T-cell (primary cell): ENCODE results near the gene CECR2. TPM values are rescaled to one million over a fixed set of nuclear protein-coding genes. Genes with fewer than 3 reads are reported as not detected.

Experiments
- ATAC-seq, 4 experiments: fragments of 200-7000 bp in 3 of 4; fragments of 150-1000 bp in 1 of 4; cut with Tn5 transposase; replicated peaks in 1 of 4; 1 replicate in 3 of 4; 2 replicates in 1 of 4; pipeline ENCODE4 v1.10.0; 2021; ENCODE audit warnings: moderate library complexity in 3 of 4, mild to moderate bottlenecking in 2 of 4, moderate number of reproducible peaks in 1 of 4
- CTCF ChIA-PET, 2 donors: fragments of 300-600 bp; sonication (Branson Sonifier 250); formaldehyde crosslinking; loops; one replicate each; lab custom pipeline; 2022; ENCODE audit warnings: antibody characterized with exemption in 2 of 2; lab: Charles Lee
- POLR2A ChIA-PET, 2 donors: fragments of 300-600 bp; sonication (Branson Sonifier 250); formaldehyde crosslinking; loops; one replicate each; lab custom pipeline; 2022; ENCODE audit warnings: antibody characterized with exemption in 2 of 2; lab: Charles Lee
- DNase-seq, 35 experiments: peaks; one replicate each; pipeline versions ENCODE4 v3.0.0 to v3.0.0-alpha.2; 2013 to 2023
- H3K27ac ChIP-seq: one replicate; pipeline ENCODE4 v1.5.1; 2013; ENCODE audit warnings: low read length
- H3K27me3 ChIP-seq, 2 experiments: replicated peaks in 1 of 2; 1 replicate in 1 of 2; 2 replicates in 1 of 2; pipeline versions ENCODE4 v1.6.1 to v1.7.0; 2013; ENCODE audit warnings: low read length in 1 of 2, mixed read lengths in 1 of 2; ENCODE audit not compliant: control insufficient read depth in 2 of 2, insufficient read depth in 2 of 2; ENCODE audit errors: extremely low read depth in 1 of 2
- H3K36me3 ChIP-seq, 2 donors: 1 replicate in 1 of 2; 2 replicates in 1 of 2; pipeline versions ENCODE4 v1.6.1 to v1.7.0; 2013; ENCODE audit warnings: low read length in 1 of 2; ENCODE audit not compliant: control insufficient read depth in 2 of 2, insufficient read depth in 1 of 2; ENCODE audit errors: extremely low read depth in 1 of 2
- H3K4me1 ChIP-seq, 2 experiments: 1 replicate in 1 of 2; 2 replicates in 1 of 2; pipeline versions ENCODE4 v1.6.1 to v1.7.0; 2013; ENCODE audit warnings: low read length in 2 of 2, mixed read lengths in 1 of 2; ENCODE audit not compliant: insufficient read depth in 2 of 2, control insufficient read depth in 1 of 2; ENCODE audit errors: extremely low read depth in 1 of 2
- H3K4me3 ChIP-seq, 2 donors: 1 replicate in 1 of 2; 2 replicates in 1 of 2; pipeline versions ENCODE4 v1.5.1 to v1.7.0; 2013; ENCODE audit warnings: mild to moderate bottlenecking in 2 of 2, low read length in 1 of 2, moderate library complexity in 1 of 2; ENCODE audit not compliant: control insufficient read depth in 1 of 2; ENCODE audit errors: extremely low read depth in 1 of 2
- H3K9me3 ChIP-seq: 2 replicates; pipeline ENCODE4 v1.7.0; 2013
- H3K27ac Mint-ChIP-seq, 2 donors: one replicate each; pipeline ENCODE4 v1.8.0; 2020 to 2021; ENCODE audit warnings: mild to moderate bottlenecking in 2 of 2, mixed read lengths in 2 of 2
- H3K27me3 Mint-ChIP-seq, 2 donors: one replicate each; pipeline ENCODE4 v1.8.0; 2021 to 2022; ENCODE audit warnings: mixed read lengths in 2 of 2
- H3K36me3 Mint-ChIP-seq: one replicate; pipeline ENCODE4 v1.8.0; 2021; ENCODE audit warnings: mixed read lengths
- H3K4me1 Mint-ChIP-seq, 3 donors: one replicate each; pipeline ENCODE4 v1.8.0; 2020 to 2022; ENCODE audit warnings: mixed read lengths in 3 of 3, mild to moderate bottlenecking in 1 of 3
- H3K4me3 Mint-ChIP-seq, 3 donors: one replicate each; pipeline ENCODE4 v1.8.0; 2020 to 2022; ENCODE audit warnings: mild to moderate bottlenecking in 3 of 3, mixed read lengths in 3 of 3, moderate library complexity in 3 of 3
- H3K9me3 Mint-ChIP-seq, 3 donors: one replicate each; pipeline ENCODE4 v1.8.0; 2020 to 2022; ENCODE audit warnings: mixed read lengths in 3 of 3
- WGBS: methylation state at CpG from one replicate; pipeline ENCODE4 v1.1.5; 2013; ENCODE audit warnings: missing lambda C conversion rate; ENCODE audit not compliant: insufficient coverage; 5-methylcytosine and 5-hydroxymethylcytosine counted together
- total RNA-seq, 35 experiments: library from RNA in 6 of 35; stranded (reverse) in 6 of 35; fragments of 120-200 nt in 1 of 35; gene quantifications; one replicate each; pipeline versions ENCODE4 v1.2.1 to v1.2.4 and lab custom pipeline; 2013 to 2026

The CECR2 gene
- total RNA-seq, 5 donors from 2014 or later (not counting 1 experiment from before 2014, with no cell fraction given), result 0.09 to 1.1 (median 0.50) TPM; not detected in 1

DNA sequence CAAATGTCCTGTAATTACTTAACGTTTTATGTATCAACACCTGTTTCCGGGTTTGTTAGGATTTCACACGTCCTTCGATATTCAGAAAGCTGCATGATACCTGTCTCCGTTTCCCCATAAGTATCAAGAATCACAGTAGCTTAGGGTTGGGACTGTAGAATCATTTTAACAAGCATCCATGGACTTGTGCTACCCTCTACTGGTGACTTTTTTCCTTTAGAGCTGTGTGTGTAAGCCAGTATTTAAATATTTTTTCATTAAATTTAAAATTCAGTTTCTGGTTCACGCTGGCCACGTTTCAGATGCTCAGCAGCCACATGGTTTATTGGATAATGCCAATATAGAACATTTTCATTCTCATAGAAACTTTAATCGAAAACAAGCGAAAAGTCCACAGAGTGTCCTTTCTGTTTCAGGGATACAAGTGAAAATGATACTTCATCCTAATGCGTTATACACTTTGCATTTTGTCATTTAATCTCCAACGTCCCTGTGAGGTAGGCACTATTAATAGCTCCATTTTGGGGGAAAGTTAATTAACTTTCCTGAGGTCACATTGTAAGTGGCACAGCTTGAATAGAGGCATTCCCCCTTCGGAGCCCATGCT, 132.5 kb downstream of the CECR2 start:
- Mint-ChIP-seq H3K36me3 (no peaks in the 10 kb centered on the region), H3K4me1 (no peaks in the 10 kb centered on the region), H3K4me3 (no peak overlapping the region), H3K27me3 (peaks cover 0 to 2% of the 10 kb centered on the region in 2 donors), H3K27ac (no peak overlapping the region), H3K9me3 (no peaks in the 10 kb centered on the region)
- ChIA-PET POLR2A (interaction anchor here in 1 of 2 donors (1.1 kb wide), 1 partner anchor 330 kb away, joined by 5 read pairs; no protein-coding TSS in a partner anchor), CTCF (interaction anchor here (0.5 to 3.6 kb wide), 18 partner anchors 280 to 444 kb away, joined by 3 to 81 read pairs (median 4); no protein-coding TSS in a partner anchor)
- H3K36me3 ChIP-seq, result no peaks in the 10 kb centered on the region
- no peaks in the 10 kb centered on the region for H3K4me1 ChIP-seq
- ATAC-seq (peak; percentile 63 to 81 (median 70)), DNase-seq (peak in 19 of 35 experiments; percentile 2 to 80 (median 17))
- WGBS, result no CpG with 5 or more reads among the region's 12 CpGs
- peaks cover 0 to 11% of the 10 kb centered on the region in 2 experiments for H3K27me3 ChIP-seq
- no peak overlapping the region for H3K27ac ChIP-seq
- H3K9me3 ChIP-seq, result no peaks in the 10 kb centered on the region
- H3K4me3 ChIP-seq, result no peak overlapping the region

DNA sequence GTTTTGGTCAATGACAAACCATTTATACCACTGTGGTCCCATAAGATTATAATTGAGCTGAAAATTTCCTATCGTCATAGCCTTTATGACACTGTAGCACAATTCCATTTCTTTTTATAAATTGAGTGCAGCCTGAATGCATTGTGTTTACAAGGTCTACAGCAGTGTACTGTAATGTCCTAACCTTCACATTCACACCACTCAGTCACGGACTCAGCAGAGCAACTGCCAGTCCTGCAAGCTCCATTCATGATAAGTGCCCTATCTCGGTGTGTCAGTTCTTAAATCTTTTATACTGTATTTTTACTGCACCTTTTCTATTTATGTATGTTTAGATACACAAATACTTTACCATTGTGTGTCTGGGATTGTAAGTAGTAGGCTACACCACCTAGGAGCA, 138.8 kb downstream of the CECR2 start:
- no peaks in the 10 kb centered on the region for H3K36me3 Mint-ChIP-seq
- Histone ChIP-seq H3K4me3 (no peak overlapping the region), H3K27me3 (peaks cover 0 to 6% of the 10 kb centered on the region in 2 experiments), H3K9me3 (no peaks in the 10 kb centered on the region), H3K36me3 (no peaks in the 10 kb centered on the region), H3K27ac (no peak overlapping the region), H3K4me1 (no peaks in the 10 kb centered on the region)
- ATAC-seq (no peak), DNase-seq (no peak)
- ChIA-PET POLR2A (no interaction called here), CTCF (no interaction called here)
- no peak overlapping the region for H3K4me3 Mint-ChIP-seq
- H3K9me3 Mint-ChIP-seq, result no peaks in the 10 kb centered on the region
- no peaks in the 10 kb centered on the region for H3K4me1 Mint-ChIP-seq
- H3K27me3 Mint-ChIP-seq, result peaks cover 12 to 14% of the 10 kb centered on the region in 2 donors
- no peak overlapping the region for H3K27ac Mint-ChIP-seq
- WGBS, result no CpG with 5 or more reads among the region's 3 CpGs

DNA sequence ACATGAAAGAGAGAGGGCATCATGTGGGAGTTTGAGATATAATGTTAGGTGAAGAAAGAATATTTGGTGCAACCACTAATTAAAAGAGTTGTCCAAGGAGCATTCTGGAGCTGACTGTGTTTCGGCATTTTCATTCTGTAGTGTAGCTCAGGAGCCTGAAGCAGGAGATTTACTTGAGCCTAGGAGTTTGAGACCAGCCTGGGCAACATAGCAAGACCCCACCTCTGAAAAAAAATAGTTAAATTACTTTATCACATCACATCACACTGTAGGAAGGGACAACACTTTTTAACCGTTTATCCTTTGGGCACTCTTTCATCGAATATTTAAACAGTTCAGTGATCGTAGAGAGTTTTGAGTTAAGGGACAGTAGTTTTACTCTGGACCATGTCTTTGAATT, 143.7 kb downstream of the CECR2 start:
- CTCF ChIA-PET, result interaction anchor here in 1 of 2 donors (0.6 kb wide), 1 partner anchor 385 kb away, joined by 4 read pairs; no protein-coding TSS in a partner anchor
- Histone ChIP-seq H3K4me3 (no peak overlapping the region), H3K9me3 (no peaks in the 10 kb centered on the region), H3K27me3 (peaks cover 0 to 6% of the 10 kb centered on the region in 2 experiments), H3K27ac (no peak overlapping the region), H3K4me1 (no peaks in the 10 kb centered on the region), H3K36me3 (no peaks in the 10 kb centered on the region)
- peaks cover 17% of the 10 kb centered on the region in 2 donors for H3K27me3 Mint-ChIP-seq
- H3K27ac Mint-ChIP-seq, result no peak overlapping the region
- H3K4me1 Mint-ChIP-seq, result no peaks in the 10 kb centered on the region
- H3K4me3 Mint-ChIP-seq, result no peak overlapping the region
- no peaks in the 10 kb centered on the region for H3K36me3 Mint-ChIP-seq
- POLR2A ChIA-PET, result no interaction called here
- ATAC-seq (no peak), DNase-seq (no peak)
- 86% methylated on average over 1 of the region's 4 CpGs for WGBS
- H3K9me3 Mint-ChIP-seq, result no peaks in the 10 kb centered on the region

DNA sequence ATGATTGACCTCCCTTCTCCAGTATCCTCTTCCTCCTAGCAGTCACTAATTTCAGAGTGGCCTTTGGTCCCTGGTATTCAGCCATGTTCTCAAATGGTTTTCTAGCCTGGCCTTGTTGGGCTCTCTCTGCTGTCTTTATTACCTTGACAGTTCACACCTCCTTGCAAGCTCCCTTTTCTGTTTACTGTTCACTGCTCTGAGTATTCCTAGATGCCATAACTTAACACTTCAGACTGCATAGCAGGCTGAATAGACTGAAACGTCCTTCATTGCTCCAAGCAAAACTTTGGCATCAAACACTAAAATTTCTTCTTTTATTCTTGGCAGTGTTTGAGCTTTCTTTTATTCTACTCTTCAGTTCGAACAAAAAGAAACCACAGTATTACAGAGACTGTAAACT, 144.4 kb downstream of the CECR2 start:
- Mint-ChIP-seq H3K9me3 (no peaks in the 10 kb centered on the region), H3K27me3 (peaks cover 14 to 17% of the 10 kb centered on the region in 2 donors), H3K4me3 (no peak overlapping the region), H3K4me1 (no peaks in the 10 kb centered on the region), H3K27ac (no peak overlapping the region), H3K36me3 (no peaks in the 10 kb centered on the region)
- Histone ChIP-seq H3K9me3 (no peaks in the 10 kb centered on the region), H3K4me3 (no peak overlapping the region), H3K27ac (no peak overlapping the region), H3K27me3 (peaks cover 0 to 6% of the 10 kb centered on the region in 2 experiments), H3K4me1 (no peaks in the 10 kb centered on the region), H3K36me3 (no peaks in the 10 kb centered on the region)
- ATAC-seq (no peak), DNase-seq (no peak)
- ChIA-PET CTCF (interaction anchor here in 1 of 2 donors (0.6 kb wide), 1 partner anchor 10 kb away, joined by 3 read pairs; no protein-coding TSS in a partner anchor), POLR2A (interaction anchor here in 1 of 2 donors (0.6 kb wide), 1 partner anchor 14 kb away, joined by 3 read pairs; no protein-coding TSS in a partner anchor)
- 20% methylated on average over 1 of the region's 2 CpGs for WGBS

DNA sequence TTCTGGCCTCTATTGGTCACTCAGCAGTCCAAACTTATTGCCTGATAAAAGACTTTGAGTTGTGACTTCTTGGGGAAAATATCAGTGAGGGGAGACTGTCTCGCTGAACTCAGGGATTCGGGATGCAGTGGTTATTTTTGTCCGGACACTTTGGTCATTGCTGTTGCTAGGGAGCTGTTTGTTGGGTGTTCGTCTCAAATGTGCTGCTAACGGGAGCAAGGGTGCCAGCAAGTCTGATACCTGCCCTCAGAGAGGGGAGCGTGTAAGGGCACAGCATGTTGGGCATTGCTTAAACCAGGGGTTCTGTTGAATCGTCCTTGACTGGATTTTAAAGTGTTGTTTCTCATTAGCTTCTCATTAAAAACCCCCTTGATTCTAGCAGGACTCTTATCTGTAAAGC, 144.8 kb downstream of the CECR2 start:
- Mint-ChIP-seq H3K4me1 (no peaks in the 10 kb centered on the region), H3K36me3 (no peaks in the 10 kb centered on the region), H3K27me3 (peaks cover 11 to 12% of the 10 kb centered on the region in 2 donors), H3K27ac (no peak overlapping the region), H3K4me3 (no peak overlapping the region), H3K9me3 (no peaks in the 10 kb centered on the region)
- H3K4me1 ChIP-seq, result no peaks in the 10 kb centered on the region
- no peaks in the 10 kb centered on the region for H3K9me3 ChIP-seq
- CTCF ChIA-PET, result no interaction called here
- H3K4me3 ChIP-seq, result no peak overlapping the region
- peaks cover 0 to 8% of the 10 kb centered on the region in 2 experiments for H3K27me3 ChIP-seq
- DNase-seq (no peak), ATAC-seq (no peak)
- POLR2A ChIA-PET, result no interaction called here
- H3K36me3 ChIP-seq, result no peaks in the 10 kb centered on the region
- WGBS, result 83% methylated on average over 4 of the region's 7 CpGs
- H3K27ac ChIP-seq, result no peak overlapping the region

DNA sequence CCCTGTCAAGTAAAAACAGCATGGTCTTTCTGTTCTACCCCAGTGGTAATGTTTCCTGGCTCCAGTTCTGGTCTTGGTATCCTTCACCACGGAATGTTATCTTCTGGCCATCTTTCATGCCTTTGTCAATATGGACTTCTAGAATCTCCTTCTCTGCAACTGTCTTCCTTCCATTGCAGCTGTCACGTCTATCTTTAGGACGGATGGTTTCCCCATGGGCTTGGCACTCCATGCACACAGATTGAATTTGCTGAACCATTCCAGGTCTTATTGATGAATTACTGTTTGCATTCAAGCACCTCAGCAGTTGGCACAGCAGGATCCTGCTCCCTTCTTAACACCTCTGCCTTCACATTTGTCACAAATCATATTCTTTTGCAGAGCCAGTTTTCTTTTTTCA, 149.1 kb downstream of the CECR2 start:
- no peak overlapping the region for H3K4me3 ChIP-seq
- H3K4me3 Mint-ChIP-seq, result no peak overlapping the region
- WGBS, result 79% methylated on average over 3 of the region's 3 CpGs
- no peaks in the 10 kb centered on the region for H3K4me1 ChIP-seq
- DNase-seq (no peak), ATAC-seq (no peak)
- H3K27me3 ChIP-seq, result peaks cover 0 to 15% of the 10 kb centered on the region in 2 experiments
- ChIA-PET CTCF (no interaction called here), POLR2A (no interaction called here)
- no peaks in the 10 kb centered on the region for H3K36me3 ChIP-seq
- peaks cover 13 to 22% of the 10 kb centered on the region in 2 donors for H3K27me3 Mint-ChIP-seq
- no peaks in the 10 kb centered on the region for H3K9me3 ChIP-seq
- H3K27ac ChIP-seq, result no peak overlapping the region
- H3K9me3 Mint-ChIP-seq, result no peaks in the 10 kb centered on the region
- H3K27ac Mint-ChIP-seq, result no peak overlapping the region
- no peaks in the 10 kb centered on the region for H3K36me3 Mint-ChIP-seq
- no peaks in the 10 kb centered on the region for H3K4me1 Mint-ChIP-seq
